ENCODE results near the gene PKP4.

- no peak for TF ChIP-seq EZH2 (IDR thresholded peaks at IDR 0.05; ENCODE audit: borderline replicate concordance, low read length)
- no peak for TF ChIP-seq CTCF (IDR thresholded peaks at IDR 0.05; ENCODE audit: low read length)
These were observed 13.1 kb upstream of the PKP4 start for GRCh38 chr2:158443606-158444005.
